ENCODE results near the gene SP2.

SP2 gene

DNA sequence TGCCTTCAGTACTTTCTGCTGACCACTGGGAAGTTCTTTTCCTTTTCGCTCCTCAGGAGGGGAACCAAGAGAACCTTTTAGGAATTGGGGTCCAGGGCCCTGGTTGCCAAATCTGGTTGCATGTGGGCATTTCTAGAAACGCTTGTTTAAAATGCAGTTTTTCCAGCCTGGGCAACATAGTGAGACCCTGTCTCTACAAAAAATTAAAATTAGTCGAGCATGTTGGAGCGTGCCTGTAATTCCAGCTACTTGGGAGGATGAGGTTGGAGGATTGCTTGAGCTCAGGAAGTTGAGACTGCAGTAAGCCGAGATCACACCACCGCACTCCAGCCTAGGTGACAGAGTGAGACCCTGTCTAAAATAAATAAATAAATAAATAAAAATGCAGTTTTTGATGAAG is 46.5 kb downstream of the SP2 start:
- peaks cover 18% of the 10 kb centered on the region for H3K36me3 ChIP-seq (ENCODE audit: control insufficient read depth, insufficient read depth, low read length)
- TF ChIP-seq CTCF (IDR thresholded peaks at IDR 0.05; ENCODE audit: insufficient read depth, low read length, poor library complexity, severe bottlenecking): no peak
- H3K4me3 ChIP-seq (replicated peaks; ENCODE audit: low read depth, low read length): peak overlapping the region; percentile 92

DNA sequence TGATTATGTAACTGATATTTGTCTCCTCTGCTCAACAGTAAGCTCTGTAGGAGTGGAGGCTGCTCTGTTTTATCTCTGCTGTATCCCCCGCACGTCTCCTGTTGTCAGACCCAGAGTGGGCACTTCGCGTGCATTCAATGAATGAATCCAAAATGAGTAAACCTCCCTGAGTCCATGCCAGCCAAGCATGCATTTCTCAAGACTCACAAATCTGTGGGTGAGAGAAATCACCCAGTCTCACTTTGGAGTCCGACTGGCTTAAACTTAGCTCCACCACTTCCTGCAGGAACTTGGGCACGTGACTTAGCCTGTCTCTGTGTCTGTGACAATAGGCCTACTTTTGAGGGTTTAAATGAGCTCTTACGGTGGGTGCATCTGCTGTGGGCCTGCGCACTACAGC is 49.0 kb downstream of the SP2 start:
- TF ChIP-seq CTCF (IDR thresholded peaks at IDR 0.05; ENCODE audit: insufficient read depth, low read length, poor library complexity, severe bottlenecking): no peak
- DNase-seq (ENCODE audit: extremely low read depth, insufficient read length): no peak
- H3K36me3 ChIP-seq (ENCODE audit: control insufficient read depth, insufficient read depth, low read length): peaks cover 23% of the 10 kb centered on the region
- no peaks in the 10 kb centered on the region for H3K27me3 ChIP-seq (replicated peaks; ENCODE audit: control insufficient read depth, insufficient read depth, low read length)
- H3K4me3 ChIP-seq (replicated peaks; ENCODE audit: low read depth, low read length): no peak overlapping the region

More for the DNA sequence above, 46.5 kb downstream of the SP2 start:
- H3K27me3 ChIP-seq (replicated peaks; ENCODE audit: control insufficient read depth, insufficient read depth, low read length): no peaks in the 10 kb centered on the region
- DNase-seq (ENCODE audit: extremely low read depth, insufficient read length): no peak

- no peak overlapping the region for H3K4me3 ChIP-seq (replicated peaks; ENCODE audit: low read depth, low read length)
- DNase-seq (ENCODE audit: extremely low read depth, insufficient read length): no peak
- H3K27me3 ChIP-seq (replicated peaks; ENCODE audit: control insufficient read depth, insufficient read depth, low read length): no peaks in the 10 kb centered on the region
- peaks cover 23% of the 10 kb centered on the region for H3K36me3 ChIP-seq (ENCODE audit: control insufficient read depth, insufficient read depth, low read length)
- TF ChIP-seq CTCF (IDR thresholded peaks at IDR 0.05; ENCODE audit: insufficient read depth, low read length, poor library complexity, severe bottlenecking): no peak
Observed at GRCh38 chr17:47945529-47946508, 49.8 kb downstream of the SP2 start.

DNA sequence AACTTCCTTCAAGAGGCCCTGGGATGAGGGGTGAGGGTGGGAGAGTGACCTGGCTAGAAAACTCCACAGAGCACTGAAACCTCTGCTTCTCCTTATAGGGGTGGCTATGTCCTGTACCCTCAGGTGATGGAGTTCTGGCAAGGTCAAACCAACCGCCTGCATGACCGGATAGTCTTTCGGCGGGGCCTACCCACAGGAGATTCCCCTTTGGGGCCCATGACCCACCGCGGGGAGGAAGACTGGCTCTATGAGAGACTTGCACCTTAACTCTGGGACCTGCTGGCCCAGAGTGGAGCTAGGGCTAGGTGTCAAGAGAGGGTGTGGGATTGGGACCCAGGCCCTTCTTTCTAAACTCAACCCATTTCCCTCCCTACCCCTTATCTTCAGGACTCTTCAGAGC is 50.5 kb downstream of the SP2 start:
- TF ChIP-seq CTCF (IDR thresholded peaks at IDR 0.05; ENCODE audit: insufficient read depth, low read length, poor library complexity, severe bottlenecking): no peak
- no peak overlapping the region for H3K4me3 ChIP-seq (replicated peaks; ENCODE audit: low read depth, low read length)
- no peak for DNase-seq (ENCODE audit: extremely low read depth, insufficient read length)
- H3K36me3 ChIP-seq (ENCODE audit: control insufficient read depth, insufficient read depth, low read length): peaks cover 23% of the 10 kb centered on the region
- no peaks in the 10 kb centered on the region for H3K27me3 ChIP-seq (replicated peaks; ENCODE audit: control insufficient read depth, insufficient read depth, low read length)

DNA sequence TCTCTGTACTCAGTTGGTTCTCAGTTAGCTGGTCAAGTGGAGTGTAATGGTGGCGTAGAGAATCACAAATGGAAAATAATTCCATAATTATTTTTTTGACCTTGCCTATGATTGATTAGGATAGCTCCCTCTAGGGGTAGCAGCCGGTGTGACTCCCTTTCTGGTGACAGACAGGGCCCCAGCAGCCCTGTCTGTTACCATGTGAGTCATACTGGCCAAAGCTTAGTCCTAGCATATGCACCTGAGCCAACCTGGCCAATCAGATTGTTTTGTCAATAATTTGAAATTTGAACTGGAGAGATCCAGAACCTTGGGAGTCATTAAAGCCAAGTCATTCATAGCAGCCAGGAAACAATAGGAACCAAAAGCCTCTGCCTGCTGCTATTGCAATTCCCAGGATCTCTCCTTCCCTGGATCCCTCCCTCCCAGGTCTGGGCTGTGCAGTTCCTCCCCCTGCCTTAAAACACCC is 50.9 kb downstream of the SP2 start:
- H3K4me3 ChIP-seq (replicated peaks; ENCODE audit: low read depth, low read length): no peak overlapping the region
- H3K27me3 ChIP-seq (replicated peaks; ENCODE audit: control insufficient read depth, insufficient read depth, low read length): no peaks in the 10 kb centered on the region
- TF ChIP-seq CTCF (IDR thresholded peaks at IDR 0.05; ENCODE audit: insufficient read depth, low read length, poor library complexity, severe bottlenecking): peak; percentile 86
- peak; percentile 49 for DNase-seq (ENCODE audit: extremely low read depth, insufficient read length)
- peaks cover 23% of the 10 kb centered on the region for H3K36me3 ChIP-seq (ENCODE audit: control insufficient read depth, insufficient read depth, low read length)
